LNCaP clone FGC (cell line): ENCODE data around the gene ATP6V1B1.

Experiments used
- DNase-seq: peaks from one replicate; pipeline ENCODE4 v3.0.0-alpha.2; 2011; ENCODE audit warnings: low read depth
- H3K4me3 ChIP-seq: 2 replicates; pipeline ENCODE4 v1.5.1; 2011; ENCODE audit warnings: mild to moderate bottlenecking, low read depth, low read length, control low read depth
- TF ChIP-seq, protein P1 (sequence below): IDR thresholded peaks from 2 replicates; pipeline ENCODE4 v1.5.1; 2012; ENCODE audit warnings: mild to moderate bottlenecking; ENCODE audit not compliant: control insufficient read depth, insufficient read depth; ENCODE audit errors: extremely low read depth

The ATP6V1B1 gene

DNA sequence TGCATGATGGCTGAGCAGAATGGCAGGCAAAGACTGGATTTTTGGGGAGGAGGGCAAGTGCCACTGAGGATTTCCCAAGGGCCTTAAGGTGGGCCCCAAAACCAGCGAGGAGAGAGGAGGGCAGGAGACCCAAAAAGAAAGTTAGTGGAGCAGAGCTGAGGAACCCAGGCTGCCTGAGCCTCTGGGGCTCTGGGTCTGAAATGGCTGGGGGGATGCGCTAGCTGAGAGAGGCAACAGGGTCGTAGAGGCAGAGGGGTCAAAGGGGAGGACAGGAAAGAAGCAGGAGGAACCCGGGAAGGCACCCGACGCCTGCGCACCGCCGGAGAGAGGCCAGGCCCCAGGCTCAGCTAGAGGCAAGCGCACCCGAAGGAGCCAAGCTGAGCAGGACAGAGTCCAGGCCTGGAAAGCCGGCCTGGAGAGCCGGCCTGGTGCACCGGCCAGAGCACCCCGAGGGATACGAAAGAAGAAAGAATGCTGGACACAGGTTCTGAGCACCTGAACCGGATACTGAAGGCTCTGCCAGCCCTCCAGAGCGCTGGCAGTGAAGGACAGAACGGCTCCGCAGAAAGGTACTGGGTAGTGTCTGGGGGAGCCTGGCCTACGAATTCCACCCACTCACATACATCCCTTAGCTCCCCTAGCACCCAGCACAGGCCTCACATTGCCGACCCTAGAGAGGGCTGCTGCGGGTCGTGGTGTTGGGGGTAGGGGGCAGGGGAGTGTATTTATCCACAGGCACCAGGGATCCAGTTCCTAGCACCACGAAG is 39.5 kb upstream of the ATP6V1B1 start:
- DNase-seq, result no peak
- H3K4me3 ChIP-seq, result no peak overlapping the region
- TF ChIP-seq, protein P1, sequence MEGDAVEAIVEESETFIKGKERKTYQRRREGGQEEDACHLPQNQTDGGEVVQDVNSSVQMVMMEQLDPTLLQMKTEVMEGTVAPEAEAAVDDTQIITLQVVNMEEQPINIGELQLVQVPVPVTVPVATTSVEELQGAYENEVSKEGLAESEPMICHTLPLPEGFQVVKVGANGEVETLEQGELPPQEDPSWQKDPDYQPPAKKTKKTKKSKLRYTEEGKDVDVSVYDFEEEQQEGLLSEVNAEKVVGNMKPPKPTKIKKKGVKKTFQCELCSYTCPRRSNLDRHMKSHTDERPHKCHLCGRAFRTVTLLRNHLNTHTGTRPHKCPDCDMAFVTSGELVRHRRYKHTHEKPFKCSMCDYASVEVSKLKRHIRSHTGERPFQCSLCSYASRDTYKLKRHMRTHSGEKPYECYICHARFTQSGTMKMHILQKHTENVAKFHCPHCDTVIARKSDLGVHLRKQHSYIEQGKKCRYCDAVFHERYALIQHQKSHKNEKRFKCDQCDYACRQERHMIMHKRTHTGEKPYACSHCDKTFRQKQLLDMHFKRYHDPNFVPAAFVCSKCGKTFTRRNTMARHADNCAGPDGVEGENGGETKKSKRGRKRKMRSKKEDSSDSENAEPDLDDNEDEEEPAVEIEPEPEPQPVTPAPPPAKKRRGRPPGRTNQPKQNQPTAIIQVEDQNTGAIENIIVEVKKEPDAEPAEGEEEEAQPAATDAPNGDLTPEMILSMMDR, result no peak

DNA sequence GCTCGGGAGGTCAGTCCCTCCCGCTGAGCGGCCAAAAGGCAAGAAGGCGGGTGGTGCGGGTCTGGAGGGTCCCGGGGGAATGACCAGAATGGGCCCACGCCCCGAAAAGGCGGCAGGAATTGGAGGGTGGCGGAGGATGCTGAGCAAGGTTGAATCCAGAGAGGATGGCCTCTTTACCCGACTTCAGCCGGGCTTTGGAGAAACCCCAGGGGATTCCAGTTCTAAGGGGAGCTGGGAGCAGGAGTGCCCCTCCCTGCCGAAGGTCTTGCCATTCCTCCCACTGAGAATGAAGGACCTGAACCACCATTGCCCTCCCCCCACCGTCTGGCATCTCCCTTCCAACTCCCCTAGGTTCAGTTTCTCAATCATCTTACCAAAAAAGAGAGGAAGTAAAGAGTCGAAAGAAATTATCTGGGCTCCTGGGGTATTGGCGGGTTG is 38.9 kb upstream of the ATP6V1B1 start:
- no peak overlapping the region for H3K4me3 ChIP-seq
- TF ChIP-seq, protein P1, result no peak

DNA sequence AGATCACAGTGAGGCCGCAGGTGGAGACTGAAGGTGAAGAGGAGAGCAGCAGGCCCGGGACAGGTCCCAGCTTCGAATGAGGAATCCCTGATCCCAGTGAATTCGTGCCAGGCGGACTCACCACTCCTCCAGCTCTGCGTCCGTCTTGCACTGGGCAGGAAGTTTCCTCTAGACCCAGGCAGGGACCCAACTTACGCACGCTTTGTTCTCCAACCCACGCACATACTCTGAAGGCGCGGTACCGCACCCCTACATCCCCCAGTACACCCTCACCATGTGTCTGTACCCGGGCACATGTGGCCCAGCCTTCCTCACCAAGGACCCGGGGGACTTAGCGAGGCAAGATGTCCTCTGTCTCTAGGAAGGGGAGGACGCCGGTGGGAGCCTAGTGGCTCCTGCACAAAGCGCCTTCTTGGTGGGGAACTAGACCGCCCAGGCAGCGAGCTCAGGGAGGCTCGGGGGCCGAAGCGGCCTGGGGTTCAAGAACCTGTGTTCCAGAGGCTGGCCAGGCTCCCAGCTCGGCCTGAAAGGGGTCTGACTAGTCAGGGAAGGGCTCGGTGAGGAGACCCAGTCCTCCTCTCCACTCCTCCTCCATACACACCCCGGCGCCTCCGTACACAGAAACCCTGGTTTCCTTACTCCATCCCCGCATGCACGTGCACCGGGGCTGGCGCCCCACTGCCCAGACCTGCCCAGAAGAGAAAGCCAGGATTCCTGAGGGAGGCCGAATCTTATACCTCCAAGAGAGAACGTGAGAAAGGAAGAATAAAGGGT is 38.3 kb upstream of the ATP6V1B1 start:
- DNase-seq, result no peak
- TF ChIP-seq, protein P1, result no peak
- H3K4me3 ChIP-seq, result no peak overlapping the region

More for the DNA sequence above, 38.9 kb upstream of the ATP6V1B1 start:
- no peak for DNase-seq

GRCh38 chr2:70897977-70898226 is 37.8 kb upstream of the ATP6V1B1 start:
- H3K4me3 ChIP-seq, result no peak overlapping the region
- TF ChIP-seq, protein P1, result no peak
- DNase-seq, result no peak

GRCh38 chr2:70898363-70899240 is 37.1 kb upstream of the ATP6V1B1 start:
- DNase-seq, result no peak
- TF ChIP-seq, protein P1, result no peak
- H3K4me3 ChIP-seq, result no peak overlapping the region

DNA sequence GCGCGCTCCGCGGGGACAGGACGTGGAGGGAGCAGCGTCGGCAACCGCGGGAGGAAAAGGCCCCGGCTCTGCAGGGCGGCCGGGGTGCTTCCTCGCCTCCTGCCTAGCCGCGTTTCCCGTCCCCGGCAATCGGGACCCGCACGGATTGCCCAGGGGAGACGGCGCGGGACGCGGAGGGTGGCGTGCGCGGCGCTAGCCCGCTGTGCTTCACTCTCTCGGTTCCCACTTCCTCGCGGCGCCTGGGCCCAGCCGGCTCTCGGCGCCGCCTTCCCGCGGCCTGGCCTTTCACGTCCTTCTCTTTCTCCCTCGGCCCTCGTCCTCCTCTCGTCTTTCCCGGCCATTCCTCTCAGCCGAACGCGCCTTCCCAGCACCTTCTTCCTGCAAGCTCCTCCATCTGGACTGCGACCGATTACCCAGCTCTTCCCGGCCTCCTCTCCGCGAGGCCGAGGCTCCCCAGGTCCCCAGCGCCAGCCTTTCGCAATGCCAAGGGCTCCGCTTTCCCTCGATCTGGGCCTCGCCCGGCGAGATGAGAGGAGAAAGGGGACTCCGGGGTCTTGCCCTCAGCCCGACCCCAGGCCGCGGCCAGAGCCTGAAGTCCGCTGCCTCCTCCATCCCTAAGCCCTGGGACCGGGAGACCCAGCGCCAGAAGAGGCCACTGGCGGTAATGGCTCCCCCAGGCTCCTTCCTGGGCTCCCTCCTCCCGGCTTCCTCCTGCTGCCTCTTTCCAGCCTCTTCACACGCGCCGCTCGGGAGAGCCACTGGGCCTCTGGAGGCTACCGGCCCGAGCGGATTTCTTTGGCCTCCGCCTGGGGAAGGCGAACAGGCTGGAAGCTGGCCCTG is 34.3 kb upstream of the ATP6V1B1 start:
- H3K4me3 ChIP-seq, result peak overlapping the region; percentile 53; the same call in 1 of the 2 replicates

More for the DNA sequence above, 34.3 kb upstream of the ATP6V1B1 start:
- no peak for DNase-seq
- TF ChIP-seq, protein P1, result no peak
